Articular chondrocyte of knee joint (primary cell): ENCODE results near the gene OR13C4. TPM values are rescaled to one million over a fixed set of nuclear protein-coding genes. Genes with fewer than 3 reads are reported as not detected.

Experiments used
- total RNA-seq: library from RNA; depleted of rRNA; stranded (reverse); fragments of >200 nt; gene quantifications from 2 replicates; pipeline ENCODE4 v1.2.3, GENCODE V29; 2012

The OR13C4 gene
- not detected in 2 replicates for total RNA-seq

GRCh38 chr9:104527109-104527508 lies at the start of gene OR13C4:
TSS of gene OR13C4 (minus strand) at chr9:104527209. CDS start at chr9:104527209, 0 bp downstream.

GRCh38 chr9:104568868-104569267 lies 41.9 kb upstream of the OR13C4 start, which contains the start of gene OR13C8:
TSS of gene OR13C8 (plus strand) at chr9:104569168. CDS start at chr9:104569168, 0 bp downstream.

GRCh38 chr9:104536756-104537155 lies 9.7 kb upstream of the OR13C4 start, which contains the start of gene OR13C3:
TSS of gene OR13C3 (minus strand) at chr9:104536856. CDS start at chr9:104536723, 133 bp downstream.

GRCh38 chr9:104503963-104504362 lies 23.0 kb downstream of the OR13C4 start, which contains the start of gene OR13F1:
TSS of gene OR13F1 (plus strand) at chr9:104504263. CDS start at chr9:104504263, 0 bp downstream.

Other genes starting within 250 kb of the OR13C4 start
- not detected in 2 replicates for gene OR13F1, start 22.9 kb downstream of the OR13C4 start, total RNA-seq
- gene OR13C3, start 9.6 kb upstream of the OR13C4 start, total RNA-seq: 0.11 TPM in 1 of 2 replicates, not detected in the other
- not detected in 2 replicates for gene OR13C8, start 42.0 kb upstream of the OR13C4 start, total RNA-seq
- gene OR13C5, start 72.2 kb upstream of the OR13C4 start, total RNA-seq: not detected in 2 replicates
- 0.22 TPM in 1 of 2 replicates, not detected in the other for gene OR13C2, start 78.4 kb upstream of the OR13C4 start, total RNA-seq
- not detected in 2 replicates for gene OR13C9, start 91.0 kb upstream of the OR13C4 start, total RNA-seq
- gene OR13D1, start 167.3 kb upstream of the OR13C4 start, total RNA-seq: not detected in 2 replicates
- 61.6 and 69.6 TPM in 2 replicates for gene NIPSNAP3A, start 220.5 kb upstream of the OR13C4 start, total RNA-seq
- 3.0 and 3.1 TPM in 2 replicates for gene NIPSNAP3B, start 236.9 kb upstream of the OR13C4 start, total RNA-seq